Stimulated activated CD4-positive, alpha-beta T cell treated with anti-CD3 and anti-CD28 coated beads, Interleukin-2, amount 100 ng/mL, for 24 hours (primary cell): ENCODE results near the gene ZNF296.
A peak's percentile ranks its signal among the peaks of the same experiment; 100 is the strongest.

Experiments used
- DNase-seq, 2 donors: peaks; one replicate each; pipeline ENCODE4 v3.0.0-alpha.2; 2020

Gene ZNF296

GRCh38 chr19:45051929-45052579 lies 24.2 kb downstream of the ZNF296 start:
- no peak for DNase-seq

GRCh38 chr19:45050036-45050435 lies 26.2 kb downstream of the ZNF296 start:
- no peak for DNase-seq

- no peak for DNase-seq
Observed at GRCh38 chr19:45049073-45049736, 27.1 kb downstream of the ZNF296 start.

GRCh38 chr19:45047188-45047797 lies 29.0 kb downstream of the ZNF296 start:
- DNase-seq = no peak

GRCh38 chr19:45046355-45046754 lies 29.9 kb downstream of the ZNF296 start:
- no peak for DNase-seq

- DNase-seq = no peak
Observed at GRCh38 chr19:45045671-45046353, 30.5 kb downstream of the ZNF296 start.

GRCh38 chr19:45041125-45041524 lies 35.2 kb downstream of the ZNF296 start:
- DNase-seq = no peak

- no peak for DNase-seq
Observed at GRCh38 chr19:45040059-45040771, 36.1 kb downstream of the ZNF296 start.

GRCh38 chr19:45038931-45039893 lies 37.1 kb downstream of the ZNF296 start, which contains the start of gene CLASRP:
TSS of gene CLASRP (plus strand) at chr19:45039045. CDS start at chr19:45040213, 1,168 bp downstream.
- peak; percentile 91 to 92 for DNase-seq

GRCh38 chr19:45037393-45038169 lies 38.7 kb downstream of the ZNF296 start:
- DNase-seq = no peak

GRCh38 chr19:45035755-45036154 lies 40.5 kb downstream of the ZNF296 start:
- DNase-seq = no peak

- DNase-seq = no peak
Observed at GRCh38 chr19:45032421-45032820, 43.9 kb downstream of the ZNF296 start.

GRCh38 chr19:45030825-45031224 lies 45.5 kb downstream of the ZNF296 start:
- DNase-seq = no peak

GRCh38 chr19:45027371-45027770 lies 48.9 kb downstream of the ZNF296 start:
- no peak for DNase-seq

- no peak for DNase-seq
Observed at GRCh38 chr19:45025264-45025663, 51.0 kb downstream of the ZNF296 start.

- no peak for DNase-seq
Observed at GRCh38 chr19:45023048-45023447, 53.2 kb downstream of the ZNF296 start.

GRCh38 chr19:45021971-45022370 lies 54.3 kb downstream of the ZNF296 start:
- no peak for DNase-seq
